Neural progenitor cell (in vitro differentiated cells): ENCODE measurements around the gene KCNMA1. TPM values are rescaled to one million over a fixed set of nuclear protein-coding genes. Genes with fewer than 3 reads are reported as not detected.

Experiments
- DNase-seq: peaks from one replicate; pipeline ENCODE4 v3.0.0-alpha.2; 2016; ENCODE audit warnings: low spot score
- H2AFZ ChIP-seq: fragments of 200-600 bp; sonication (generic); replicated peaks from 2 replicates; pipeline ENCODE4 v1.6.1; 2016; ENCODE audit warnings: antibody characterized with exemption
- H3F3A ChIP-seq: fragments of 200-600 bp; sonication (generic); 2 replicates; pipeline ENCODE4 v1.6.1; 2016; ENCODE audit warnings: antibody characterized with exemption, low read depth
- H3K27ac ChIP-seq: fragments of 200-600 bp; sonication (generic); 2 replicates; pipeline ENCODE4 v1.5.1; 2016; ENCODE audit warnings: mild to moderate bottlenecking
- H3K27me3 ChIP-seq: fragments of 200-600 bp; sonication (generic); 2 replicates; pipeline ENCODE4 v1.6.1; 2016; ENCODE audit warnings: mild to moderate bottlenecking, moderate library complexity
- H3K36me3 ChIP-seq: fragments of 200-600 bp; sonication (generic); 2 replicates; pipeline ENCODE4 v1.5.1; 2016
- H3K4me1 ChIP-seq: fragments of 200-600 bp; sonication (generic); 2 replicates; pipeline ENCODE4 v1.6.1; 2016; ENCODE audit warnings: mixed run types
- H3K4me2 ChIP-seq: fragments of 200-600 bp; sonication (generic); 2 replicates; pipeline ENCODE4 v1.6.1; 2016
- H3K4me3 ChIP-seq: fragments of 200-600 bp; sonication (generic); 2 replicates; pipeline ENCODE4 v1.5.1; 2016
- H3K79me2 ChIP-seq: fragments of 200-600 bp; sonication (generic); 2 replicates; pipeline ENCODE4 v1.6.1; 2016; ENCODE audit warnings: low read depth
- H3K9ac ChIP-seq: fragments of 200-600 bp; sonication (generic); 2 replicates; pipeline ENCODE4 v1.6.1; 2016
- H3K9me3 ChIP-seq: fragments of 200-600 bp; sonication (generic); 2 replicates; pipeline ENCODE4 v1.5.1; 2016; ENCODE audit warnings: low read depth
- H4K20me1 ChIP-seq: fragments of 200-600 bp; sonication (generic); 2 replicates; pipeline ENCODE4 v1.6.1; 2016; ENCODE audit warnings: low read depth
- H3K27ac Mint-ChIP-seq: 3 replicates; pipeline ENCODE4 v1.8.0; 2021; ENCODE audit warnings: mixed read lengths
- H3K27me3 Mint-ChIP-seq: 2 replicates; pipeline ENCODE4 v1.8.0; 2022; ENCODE audit warnings: low read depth, mild to moderate bottlenecking, inconsistent platforms, moderate library complexity, mixed read lengths; ENCODE audit not compliant: insufficient read depth
- H3K36me3 Mint-ChIP-seq: 3 replicates; pipeline ENCODE4 v1.8.0; 2021; ENCODE audit warnings: mixed read lengths
- H3K4me1 Mint-ChIP-seq: 3 replicates; pipeline ENCODE4 v1.8.0; 2021; ENCODE audit warnings: mixed read lengths
- H3K4me3 Mint-ChIP-seq: 3 replicates; pipeline ENCODE4 v1.8.0; 2021; ENCODE audit warnings: mild to moderate bottlenecking, moderate library complexity, mixed read lengths
- H3K9me3 Mint-ChIP-seq: 3 replicates; pipeline ENCODE4 v1.8.0; 2020; ENCODE audit warnings: mixed read lengths
- EZH2 ChIP-seq: fragments of 200-600 bp; sonication (generic); IDR thresholded peaks from 2 replicates; pipeline ENCODE4 v1.6.1; 2017; ENCODE audit warnings: antibody characterized with exemption, mild to moderate bottlenecking, moderate library complexity
- EZH2phosphoT487 ChIP-seq: fragments of 200-600 bp; sonication (generic); IDR thresholded peaks from 2 replicates; pipeline ENCODE4 v1.6.1; 2017; ENCODE audit warnings: antibody characterized with exemption
- total RNA-seq: library from RNA; depleted of rRNA; stranded (reverse); fragments of >200 nt; gene quantifications from 2 replicates; pipeline ENCODE4 v1.2.3, GENCODE V29; 2015; ENCODE audit warnings: low replicate concordance
- TF ChIP-seq, protein P1 (sequence below): fragments of 200-600 bp; sonication (generic); IDR thresholded peaks from 2 replicates; pipeline ENCODE4 v1.5.1; 2017; ENCODE audit warnings: antibody characterized with exemption, mild to moderate bottlenecking

KCNMA1 gene
- total RNA-seq, 1 donor from 2014 or later, result 2.4 TPM

DNA sequence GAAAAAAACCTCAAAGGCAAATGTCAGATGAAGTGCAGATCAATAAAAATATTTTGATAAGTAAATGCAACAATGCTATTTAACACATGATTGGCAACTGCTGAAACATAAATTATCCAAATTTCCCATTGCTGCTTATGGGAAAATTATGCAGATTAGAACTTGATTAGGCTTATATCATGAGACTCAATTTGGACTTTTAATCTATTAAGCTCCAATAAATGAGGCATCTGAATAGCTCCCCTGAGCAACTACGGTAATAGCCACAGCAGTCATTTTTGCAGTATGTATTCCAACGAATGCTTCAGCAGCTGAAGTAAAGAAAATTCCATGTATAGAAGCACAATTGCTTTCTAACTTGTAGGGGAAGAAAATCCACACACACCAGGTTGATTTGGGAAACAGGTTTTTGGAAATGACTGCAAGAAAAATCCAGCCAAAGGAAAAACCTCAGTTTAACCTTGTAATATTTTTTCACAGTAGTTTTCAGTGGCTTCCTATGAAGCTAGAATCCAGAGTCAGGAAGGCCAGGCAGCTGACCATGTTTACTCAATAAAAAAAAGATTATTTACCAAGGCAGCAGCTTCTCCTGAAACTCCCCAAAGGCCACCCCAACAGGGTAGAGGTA, 716.1 kb downstream of the KCNMA1 start:
- Mint-ChIP-seq H3K4me3 (no peak overlapping the region), H3K36me3 (no peaks in the 10 kb centered on the region), H3K27ac (no peak overlapping the region), H3K9me3 (no peaks in the 10 kb centered on the region), H3K4me1 (peaks cover 2% of the 10 kb centered on the region), H3K27me3 (no peaks in the 10 kb centered on the region)
- Histone ChIP-seq H2AFZ (no peak overlapping the region), H3K9ac (no peak overlapping the region), H3K9me3 (no peaks in the 10 kb centered on the region), H3K79me2 (no peaks in the 10 kb centered on the region), H3K4me3 (no peak overlapping the region), H3K4me2 (no peak overlapping the region), H3K36me3 (no peaks in the 10 kb centered on the region), H3K27ac (no peak overlapping the region), H3F3A (no peaks in the 10 kb centered on the region), H4K20me1 (no peaks in the 10 kb centered on the region), H3K4me1 (no peaks in the 10 kb centered on the region), H3K27me3 (no peaks in the 10 kb centered on the region)
- TF ChIP-seq, protein P1, sequence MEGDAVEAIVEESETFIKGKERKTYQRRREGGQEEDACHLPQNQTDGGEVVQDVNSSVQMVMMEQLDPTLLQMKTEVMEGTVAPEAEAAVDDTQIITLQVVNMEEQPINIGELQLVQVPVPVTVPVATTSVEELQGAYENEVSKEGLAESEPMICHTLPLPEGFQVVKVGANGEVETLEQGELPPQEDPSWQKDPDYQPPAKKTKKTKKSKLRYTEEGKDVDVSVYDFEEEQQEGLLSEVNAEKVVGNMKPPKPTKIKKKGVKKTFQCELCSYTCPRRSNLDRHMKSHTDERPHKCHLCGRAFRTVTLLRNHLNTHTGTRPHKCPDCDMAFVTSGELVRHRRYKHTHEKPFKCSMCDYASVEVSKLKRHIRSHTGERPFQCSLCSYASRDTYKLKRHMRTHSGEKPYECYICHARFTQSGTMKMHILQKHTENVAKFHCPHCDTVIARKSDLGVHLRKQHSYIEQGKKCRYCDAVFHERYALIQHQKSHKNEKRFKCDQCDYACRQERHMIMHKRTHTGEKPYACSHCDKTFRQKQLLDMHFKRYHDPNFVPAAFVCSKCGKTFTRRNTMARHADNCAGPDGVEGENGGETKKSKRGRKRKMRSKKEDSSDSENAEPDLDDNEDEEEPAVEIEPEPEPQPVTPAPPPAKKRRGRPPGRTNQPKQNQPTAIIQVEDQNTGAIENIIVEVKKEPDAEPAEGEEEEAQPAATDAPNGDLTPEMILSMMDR, result no peak
- no peak for TF ChIP-seq EZH2phosphoT487
- no peak for TF ChIP-seq EZH2
- no peak for DNase-seq

DNA sequence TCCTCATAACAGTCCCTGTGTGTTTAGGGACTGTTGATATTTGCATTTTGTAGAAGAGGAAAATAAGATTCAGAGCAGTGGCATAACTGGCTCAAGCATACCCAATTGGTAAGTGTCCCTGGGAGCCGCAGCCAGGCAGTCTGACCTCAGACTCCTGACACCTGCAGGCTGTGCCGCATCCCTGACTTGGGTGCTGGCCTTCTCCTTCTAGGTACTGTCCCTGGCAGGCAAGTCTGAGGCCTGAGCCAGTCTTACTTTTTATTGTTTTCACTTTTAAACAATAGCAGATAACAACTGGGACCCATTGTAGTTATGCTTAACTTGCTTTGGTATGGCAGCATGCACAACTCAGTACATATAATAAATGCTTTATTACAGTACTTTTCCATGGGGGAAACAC, 717.0 kb downstream of the KCNMA1 start:
- Histone ChIP-seq H3K27me3 (no peaks in the 10 kb centered on the region), H3K79me2 (no peaks in the 10 kb centered on the region), H3K4me2 (no peak overlapping the region), H2AFZ (no peak overlapping the region), H3K9me3 (no peaks in the 10 kb centered on the region), H3K9ac (no peak overlapping the region), H3K4me3 (no peak overlapping the region), H3K4me1 (no peaks in the 10 kb centered on the region), H3K27ac (no peak overlapping the region), H3F3A (no peaks in the 10 kb centered on the region), H4K20me1 (no peaks in the 10 kb centered on the region), H3K36me3 (no peaks in the 10 kb centered on the region)
- no peaks in the 10 kb centered on the region for H3K27me3 Mint-ChIP-seq
- H3K4me3 Mint-ChIP-seq, result no peak overlapping the region
- TF ChIP-seq, protein P1, result no peak
- no peak for TF ChIP-seq EZH2
- no peak for TF ChIP-seq EZH2phosphoT487
- peaks cover 3% of the 10 kb centered on the region for H3K4me1 Mint-ChIP-seq
- DNase-seq, result no peak
- no peaks in the 10 kb centered on the region for H3K36me3 Mint-ChIP-seq
- no peaks in the 10 kb centered on the region for H3K9me3 Mint-ChIP-seq
- H3K27ac Mint-ChIP-seq, result no peak overlapping the region

DNA sequence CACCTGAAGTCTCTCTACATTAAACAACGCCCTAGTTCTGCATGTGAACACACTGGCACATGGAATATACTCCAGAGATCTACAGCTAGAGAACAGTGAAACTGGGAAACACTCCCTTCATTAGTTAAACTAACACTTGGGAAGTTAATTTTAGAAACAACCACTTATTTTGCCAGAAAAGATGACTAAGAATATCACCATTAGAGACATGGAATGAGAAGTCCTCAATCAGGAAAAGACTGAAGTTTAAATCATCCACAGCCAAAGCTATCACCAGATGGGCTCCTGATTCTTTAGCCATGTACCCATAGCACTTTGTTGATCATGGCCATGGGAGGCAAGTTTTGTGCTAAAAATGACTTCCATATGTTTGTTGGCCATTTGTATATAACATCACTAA, 719.5 kb downstream of the KCNMA1 start:
- no peak overlapping the region for H3K27ac ChIP-seq
- no peaks in the 10 kb centered on the region for H3K79me2 ChIP-seq
- Mint-ChIP-seq H3K36me3 (no peaks in the 10 kb centered on the region), H3K4me1 (peaks cover 8% of the 10 kb centered on the region), H3K27me3 (no peaks in the 10 kb centered on the region), H3K4me3 (no peak overlapping the region), H3K27ac (no peak overlapping the region), H3K9me3 (no peaks in the 10 kb centered on the region)
- no peaks in the 10 kb centered on the region for H3K9me3 ChIP-seq
- no peaks in the 10 kb centered on the region for H3F3A ChIP-seq
- H3K9ac ChIP-seq, result no peak overlapping the region
- no peaks in the 10 kb centered on the region for H3K27me3 ChIP-seq
- H3K36me3 ChIP-seq, result no peaks in the 10 kb centered on the region
- H4K20me1 ChIP-seq, result no peaks in the 10 kb centered on the region
- no peak for TF ChIP-seq EZH2phosphoT487
- no peak for TF ChIP-seq EZH2
- TF ChIP-seq, protein P1, result no peak
- H3K4me2 ChIP-seq, result no peak overlapping the region
- no peak overlapping the region for H2AFZ ChIP-seq
- H3K4me1 ChIP-seq, result no peaks in the 10 kb centered on the region
- H3K4me3 ChIP-seq, result no peak overlapping the region
- DNase-seq, result no peak
